ENCODE results near the gene HINT1. TPM values are rescaled to one million over a fixed set of nuclear protein-coding genes. Genes with fewer than 3 reads are reported as not detected.

Gene HINT1
- total and polyA plus RNA-seq, 9 of the 15 experiments (the other 6 are each of a cell fraction or from before 2014, with no cell fraction given), result 296 to 1,027 (median 500) TPM

DNA sequence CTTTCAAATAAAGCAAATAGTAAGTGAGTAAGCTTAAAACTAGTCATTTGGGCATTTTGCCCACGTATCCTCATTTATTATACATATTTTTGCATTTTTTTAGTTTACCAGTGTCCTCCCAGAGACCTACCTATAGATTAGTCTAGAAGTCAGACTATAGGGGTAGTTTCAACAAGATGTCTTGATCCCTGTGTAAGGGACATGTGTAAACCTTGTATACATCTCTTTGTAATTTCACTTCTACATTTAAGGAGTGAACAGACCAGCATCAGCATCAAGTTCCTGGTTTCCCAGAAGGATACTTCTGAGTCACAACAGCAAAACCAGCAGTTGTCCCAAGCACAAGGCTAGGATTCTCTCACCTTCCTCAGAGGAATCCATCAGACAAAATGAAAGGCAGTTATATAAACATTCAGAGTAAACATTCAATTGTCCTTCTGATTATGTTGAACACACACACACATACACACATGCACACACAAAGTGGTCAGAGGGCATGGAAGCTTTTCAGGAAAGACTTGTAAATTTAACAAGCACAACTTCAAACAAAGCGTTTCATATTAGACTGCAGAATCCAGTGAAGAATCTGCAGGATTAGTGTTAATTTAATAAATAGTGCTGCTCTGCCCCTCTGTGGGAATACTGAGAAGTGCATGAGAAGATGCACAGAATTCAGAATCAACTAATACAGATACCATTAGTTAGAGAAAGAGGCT is 55.4 kb downstream of the HINT1 start (continued):
- TF ChIP-seq, protein P1, sequence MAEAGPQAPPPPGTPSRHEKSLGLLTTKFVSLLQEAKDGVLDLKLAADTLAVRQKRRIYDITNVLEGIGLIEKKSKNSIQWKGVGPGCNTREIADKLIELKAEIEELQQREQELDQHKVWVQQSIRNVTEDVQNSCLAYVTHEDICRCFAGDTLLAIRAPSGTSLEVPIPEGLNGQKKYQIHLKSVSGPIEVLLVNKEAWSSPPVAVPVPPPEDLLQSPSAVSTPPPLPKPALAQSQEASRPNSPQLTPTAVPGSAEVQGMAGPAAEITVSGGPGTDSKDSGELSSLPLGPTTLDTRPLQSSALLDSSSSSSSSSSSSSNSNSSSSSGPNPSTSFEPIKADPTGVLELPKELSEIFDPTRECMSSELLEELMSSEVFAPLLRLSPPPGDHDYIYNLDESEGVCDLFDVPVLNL (CRISPR knock-in tag; IDR thresholded peaks at IDR 0.05; ENCODE audit: low read depth), result no peak
- TF ChIP-seq, protein P2, sequence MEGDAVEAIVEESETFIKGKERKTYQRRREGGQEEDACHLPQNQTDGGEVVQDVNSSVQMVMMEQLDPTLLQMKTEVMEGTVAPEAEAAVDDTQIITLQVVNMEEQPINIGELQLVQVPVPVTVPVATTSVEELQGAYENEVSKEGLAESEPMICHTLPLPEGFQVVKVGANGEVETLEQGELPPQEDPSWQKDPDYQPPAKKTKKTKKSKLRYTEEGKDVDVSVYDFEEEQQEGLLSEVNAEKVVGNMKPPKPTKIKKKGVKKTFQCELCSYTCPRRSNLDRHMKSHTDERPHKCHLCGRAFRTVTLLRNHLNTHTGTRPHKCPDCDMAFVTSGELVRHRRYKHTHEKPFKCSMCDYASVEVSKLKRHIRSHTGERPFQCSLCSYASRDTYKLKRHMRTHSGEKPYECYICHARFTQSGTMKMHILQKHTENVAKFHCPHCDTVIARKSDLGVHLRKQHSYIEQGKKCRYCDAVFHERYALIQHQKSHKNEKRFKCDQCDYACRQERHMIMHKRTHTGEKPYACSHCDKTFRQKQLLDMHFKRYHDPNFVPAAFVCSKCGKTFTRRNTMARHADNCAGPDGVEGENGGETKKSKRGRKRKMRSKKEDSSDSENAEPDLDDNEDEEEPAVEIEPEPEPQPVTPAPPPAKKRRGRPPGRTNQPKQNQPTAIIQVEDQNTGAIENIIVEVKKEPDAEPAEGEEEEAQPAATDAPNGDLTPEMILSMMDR (IDR thresholded peaks at IDR 0.05 in 2 of 3, conservative IDR thresholded peaks at IDR 0.05 in 1 of 3; ENCODE audit: insufficient read depth in 2 of 3, low read depth in 1 of 3, low read length in 3 of 3), result peak; percentile 53 to 80 (median 63); a peak in 5 of 6 replicates
- TF ChIP-seq MAZ (CRISPR knock-in tag; conservative IDR thresholded peaks at IDR 0.05 in 1 of 2, IDR thresholded peaks at IDR 0.05 in 1 of 2) (0 out of 4 replicates have a peak, but pooled peaks of 1 of the 2 experiments have one; percentile 25), STAG1 (CRISPR knock-in tag; IDR thresholded peaks at IDR 0.05; ENCODE audit: borderline replicate concordance) (no peak), COPS2 (conservative IDR thresholded peaks at IDR 0.05) (no peak), PHF21A (IDR thresholded peaks at IDR 0.05; ENCODE audit: borderline replicate concordance, low read depth) (no peak), ZNF561 (CRISPR knock-in tag; conservative IDR thresholded peaks at IDR 0.05) (no peak), ZNF507 (tag; conservative IDR thresholded peaks at IDR 0.05) (no peak), ZNF644 (tag; IDR thresholded peaks at IDR 0.05; ENCODE audit: low read depth) (no peak), XRCC4 (IDR thresholded peaks at IDR 0.05; ENCODE audit: extremely low read depth, insufficient read depth, insufficient read length) (no peak), EWSR1 (IDR thresholded peaks at IDR 0.05; ENCODE audit: borderline replicate concordance, low read depth, partially characterized antibody) (no peak)
- TF ChIP-seq, protein P3, sequence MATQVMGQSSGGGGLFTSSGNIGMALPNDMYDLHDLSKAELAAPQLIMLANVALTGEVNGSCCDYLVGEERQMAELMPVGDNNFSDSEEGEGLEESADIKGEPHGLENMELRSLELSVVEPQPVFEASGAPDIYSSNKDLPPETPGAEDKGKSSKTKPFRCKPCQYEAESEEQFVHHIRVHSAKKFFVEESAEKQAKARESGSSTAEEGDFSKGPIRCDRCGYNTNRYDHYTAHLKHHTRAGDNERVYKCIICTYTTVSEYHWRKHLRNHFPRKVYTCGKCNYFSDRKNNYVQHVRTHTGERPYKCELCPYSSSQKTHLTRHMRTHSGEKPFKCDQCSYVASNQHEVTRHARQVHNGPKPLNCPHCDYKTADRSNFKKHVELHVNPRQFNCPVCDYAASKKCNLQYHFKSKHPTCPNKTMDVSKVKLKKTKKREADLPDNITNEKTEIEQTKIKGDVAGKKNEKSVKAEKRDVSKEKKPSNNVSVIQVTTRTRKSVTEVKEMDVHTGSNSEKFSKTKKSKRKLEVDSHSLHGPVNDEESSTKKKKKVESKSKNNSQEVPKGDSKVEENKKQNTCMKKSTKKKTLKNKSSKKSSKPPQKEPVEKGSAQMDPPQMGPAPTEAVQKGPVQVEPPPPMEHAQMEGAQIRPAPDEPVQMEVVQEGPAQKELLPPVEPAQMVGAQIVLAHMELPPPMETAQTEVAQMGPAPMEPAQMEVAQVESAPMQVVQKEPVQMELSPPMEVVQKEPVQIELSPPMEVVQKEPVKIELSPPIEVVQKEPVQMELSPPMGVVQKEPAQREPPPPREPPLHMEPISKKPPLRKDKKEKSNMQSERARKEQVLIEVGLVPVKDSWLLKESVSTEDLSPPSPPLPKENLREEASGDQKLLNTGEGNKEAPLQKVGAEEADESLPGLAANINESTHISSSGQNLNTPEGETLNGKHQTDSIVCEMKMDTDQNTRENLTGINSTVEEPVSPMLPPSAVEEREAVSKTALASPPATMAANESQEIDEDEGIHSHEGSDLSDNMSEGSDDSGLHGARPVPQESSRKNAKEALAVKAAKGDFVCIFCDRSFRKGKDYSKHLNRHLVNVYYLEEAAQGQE (IDR thresholded peaks at IDR 0.05; ENCODE audit: borderline replicate concordance), result peak; percentile 76; the same call in 1 of the 2 replicates
- TF ChIP-seq, protein P3 (CRISPR knock-in tag; IDR thresholded peaks at IDR 0.05; ENCODE audit: low read depth), result no peak
- TF ChIP-seq, protein P4, sequence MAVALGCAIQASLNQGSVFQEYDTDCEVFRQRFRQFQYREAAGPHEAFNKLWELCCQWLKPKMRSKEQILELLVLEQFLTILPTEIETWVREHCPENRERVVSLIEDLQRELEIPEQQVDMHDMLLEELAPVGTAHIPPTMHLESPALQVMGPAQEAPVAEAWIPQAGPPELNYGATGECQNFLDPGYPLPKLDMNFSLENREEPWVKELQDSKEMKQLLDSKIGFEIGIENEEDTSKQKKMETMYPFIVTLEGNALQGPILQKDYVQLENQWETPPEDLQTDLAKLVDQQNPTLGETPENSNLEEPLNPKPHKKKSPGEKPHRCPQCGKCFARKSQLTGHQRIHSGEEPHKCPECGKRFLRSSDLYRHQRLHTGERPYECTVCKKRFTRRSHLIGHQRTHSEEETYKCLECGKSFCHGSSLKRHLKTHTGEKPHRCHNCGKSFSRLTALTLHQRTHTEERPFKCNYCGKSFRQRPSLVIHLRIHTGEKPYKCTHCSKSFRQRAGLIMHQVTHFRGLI (CRISPR knock-in tag; IDR thresholded peaks at IDR 0.05), result no peak

All from K562 (cell line).